ENCODE data around the gene DUSP10. TPM values are rescaled to one million over a fixed set of nuclear protein-coding genes. Genes with fewer than 3 reads are reported as not detected.

DUSP10 gene
- total RNA-seq, 1 experiment from 2014 or later: 1.7 TPM

DNA sequence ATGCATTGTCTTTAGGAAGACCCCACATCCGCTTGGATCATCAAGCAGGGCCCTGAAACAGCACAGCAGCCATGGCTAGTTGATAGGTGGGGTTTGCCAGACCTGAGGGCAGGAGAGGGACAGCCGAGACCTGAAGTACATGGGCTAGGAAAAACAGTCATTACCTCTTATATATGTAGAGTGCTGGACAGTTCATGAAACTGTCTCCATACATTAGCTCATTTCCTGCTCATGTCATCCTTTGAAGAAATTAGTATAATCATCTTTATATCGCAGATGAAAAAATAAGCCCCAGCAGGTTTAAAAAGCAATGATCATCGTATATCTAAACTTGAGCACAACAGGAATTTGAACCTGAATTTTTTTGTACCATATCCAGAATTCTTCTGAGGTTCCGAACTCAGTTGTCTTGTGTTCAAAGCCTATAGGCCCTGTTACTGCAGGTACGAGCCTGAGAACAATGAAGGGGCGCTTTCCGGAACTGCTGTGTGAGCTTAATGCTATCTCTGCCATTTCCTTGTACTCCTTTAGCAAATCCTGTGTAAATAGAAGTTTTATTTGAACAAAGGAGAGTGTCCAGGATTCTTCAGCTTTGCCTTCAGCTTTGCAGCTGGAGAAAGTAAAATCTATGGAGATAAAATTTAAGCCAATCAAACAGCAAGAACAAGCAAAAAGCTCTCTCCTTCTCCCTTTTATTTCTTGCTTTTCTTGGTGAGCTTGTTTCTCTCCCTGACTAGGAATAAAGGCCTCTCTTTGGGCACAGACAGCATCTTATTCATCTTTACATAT lies 32.4 kb upstream of the DUSP10 start:
- H3K36me3 ChIP-seq (ENCODE audit: control insufficient read depth in 1 of 2, insufficient read depth in 2 of 2, low read length in 2 of 2): no peaks in the 10 kb centered on the region
- no peaks in the 10 kb centered on the region for H4K20me1 ChIP-seq (ENCODE audit: insufficient read depth)
- no peak overlapping the region for H3K4me3 ChIP-seq (replicated peaks in 1 of 2; ENCODE audit: low read depth in 1 of 2, low read length in 2 of 2)
- no peaks in the 10 kb centered on the region for H3K27me3 ChIP-seq (ENCODE audit: insufficient read depth, low read length)
- RAD21 ChIA-PET (ENCODE audit: low non-redundant PET in 1 of 2, low total read pairs in 2 of 2, uncharacterized antibody in 2 of 2, unreplicated experiment in 2 of 2): no interaction called here
- no peaks in the 10 kb centered on the region for H3K4me1 ChIP-seq (ENCODE audit: control insufficient read depth in 1 of 2, insufficient read depth in 2 of 2, low read length in 2 of 2)
- BruUV-seq (replicated peaks): no TSS peak
- no peak overlapping the region for H3K9ac ChIP-seq (ENCODE audit: low read length)
- POLR2A ChIA-PET: no interaction called here
- no peak overlapping the region for H3K27ac ChIP-seq (ENCODE audit: low read depth, low read length)
- H3K9me3 ChIP-seq (ENCODE audit: control insufficient read depth in 1 of 2, insufficient read depth in 1 of 2, low read depth in 1 of 2, low read length in 2 of 2): no peaks in the 10 kb centered on the region
- CTCF ChIA-PET: no interaction called here
- no peak overlapping the region for H3K4me2 ChIP-seq (ENCODE audit: low read length)
- no peak for TF ChIP-seq ELF1 (IDR thresholded peaks at IDR 0.05; ENCODE audit: borderline replicate concordance, low read depth)
- TF ChIP-seq CEBPB (IDR thresholded peaks at IDR 0.05; ENCODE audit: low read depth): no peak
- no peak for TF ChIP-seq ZFX (IDR thresholded peaks at IDR 0.05)
- no peak for TF ChIP-seq CBX3 (IDR thresholded peaks at IDR 0.05; ENCODE audit: low read depth)
- TF ChIP-seq, protein P1, sequence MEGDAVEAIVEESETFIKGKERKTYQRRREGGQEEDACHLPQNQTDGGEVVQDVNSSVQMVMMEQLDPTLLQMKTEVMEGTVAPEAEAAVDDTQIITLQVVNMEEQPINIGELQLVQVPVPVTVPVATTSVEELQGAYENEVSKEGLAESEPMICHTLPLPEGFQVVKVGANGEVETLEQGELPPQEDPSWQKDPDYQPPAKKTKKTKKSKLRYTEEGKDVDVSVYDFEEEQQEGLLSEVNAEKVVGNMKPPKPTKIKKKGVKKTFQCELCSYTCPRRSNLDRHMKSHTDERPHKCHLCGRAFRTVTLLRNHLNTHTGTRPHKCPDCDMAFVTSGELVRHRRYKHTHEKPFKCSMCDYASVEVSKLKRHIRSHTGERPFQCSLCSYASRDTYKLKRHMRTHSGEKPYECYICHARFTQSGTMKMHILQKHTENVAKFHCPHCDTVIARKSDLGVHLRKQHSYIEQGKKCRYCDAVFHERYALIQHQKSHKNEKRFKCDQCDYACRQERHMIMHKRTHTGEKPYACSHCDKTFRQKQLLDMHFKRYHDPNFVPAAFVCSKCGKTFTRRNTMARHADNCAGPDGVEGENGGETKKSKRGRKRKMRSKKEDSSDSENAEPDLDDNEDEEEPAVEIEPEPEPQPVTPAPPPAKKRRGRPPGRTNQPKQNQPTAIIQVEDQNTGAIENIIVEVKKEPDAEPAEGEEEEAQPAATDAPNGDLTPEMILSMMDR (IDR thresholded peaks at IDR 0.05 in 2 of 3, conservative IDR thresholded peaks at IDR 0.05 in 1 of 3; ENCODE audit: borderline replicate concordance in 1 of 3, insufficient read depth in 1 of 3, low read depth in 2 of 3, low read length in 2 of 3): no peak
- TF ChIP-seq YY1 (IDR thresholded peaks at IDR 0.05; ENCODE audit: extremely low read depth, insufficient replicate concordance, low read depth, low read length): no peak
- no peak for DNase-seq (ENCODE audit: low read depth, low spot score)
- no peaks in the 10 kb centered on the region for H3K79me2 ChIP-seq (ENCODE audit: insufficient read depth, low read length)
- no peak for ATAC-seq
- intact Hi-C loops (cut with micrococcal nuclease): no loop called here
- no peaks in the 10 kb centered on the region for H3K9me2 ChIP-seq (ENCODE audit: insufficient read depth)
- no peak overlapping the region for H2AFZ ChIP-seq (ENCODE audit: low read depth, low read length, poor library complexity, severe bottlenecking)

- Histone ChIP-seq H3K36me3 (ENCODE audit: control insufficient read depth in 1 of 2, insufficient read depth in 2 of 2, low read length in 2 of 2) (no peaks in the 10 kb centered on the region), H3K4me2 (ENCODE audit: low read length) (no peak overlapping the region), H3K27me3 (ENCODE audit: insufficient read depth, low read length) (no peaks in the 10 kb centered on the region), H4K20me1 (ENCODE audit: insufficient read depth) (no peaks in the 10 kb centered on the region), H3K79me2 (ENCODE audit: insufficient read depth, low read length) (no peaks in the 10 kb centered on the region), H3K9ac (ENCODE audit: low read length) (no peak overlapping the region), H3K4me1 (ENCODE audit: control insufficient read depth in 1 of 2, insufficient read depth in 2 of 2, low read length in 2 of 2) (no peaks in the 10 kb centered on the region), H3K9me3 (ENCODE audit: control insufficient read depth in 1 of 2, insufficient read depth in 1 of 2, low read depth in 1 of 2, low read length in 2 of 2) (no peaks in the 10 kb centered on the region), H3K9me2 (ENCODE audit: insufficient read depth) (no peaks in the 10 kb centered on the region), H2AFZ (ENCODE audit: low read depth, low read length, poor library complexity, severe bottlenecking) (no peak overlapping the region), H3K27ac (ENCODE audit: low read depth, low read length) (no peak overlapping the region), H3K4me3 (replicated peaks in 1 of 2; ENCODE audit: low read depth in 1 of 2, low read length in 2 of 2) (no peak overlapping the region)
- POLR2A ChIA-PET: no interaction called here
- CTCF ChIA-PET: no interaction called here
- RAD21 ChIA-PET (ENCODE audit: low non-redundant PET in 1 of 2, low total read pairs in 2 of 2, uncharacterized antibody in 2 of 2, unreplicated experiment in 2 of 2): no interaction called here
- no TSS peak for BruUV-seq (replicated peaks)
- intact Hi-C loops (cut with micrococcal nuclease): no loop called here
- DNase-seq (ENCODE audit: low read depth, low spot score): no peak
- ATAC-seq: no peak
- TF ChIP-seq EGR1 (IDR thresholded peaks at IDR 0.05; ENCODE audit: low read depth) (no peak), SP1 (IDR thresholded peaks at IDR 0.05; ENCODE audit: low read depth) (no peak), TCF7L2 (IDR thresholded peaks at IDR 0.05; ENCODE audit: borderline replicate concordance, extremely low read depth, insufficient read depth, insufficient read length) (no peak), JUND (IDR thresholded peaks at IDR 0.05) (no peak), YY1 (IDR thresholded peaks at IDR 0.05; ENCODE audit: extremely low read depth, insufficient replicate concordance, low read depth, low read length) (no peak), ZBTB33 (IDR thresholded peaks at IDR 0.05; ENCODE audit: extremely low read depth, insufficient replicate concordance, low read length) (no peak), SRF (IDR thresholded peaks at IDR 0.05; ENCODE audit: low read depth) (no peak)
- TF ChIP-seq, protein P2, sequence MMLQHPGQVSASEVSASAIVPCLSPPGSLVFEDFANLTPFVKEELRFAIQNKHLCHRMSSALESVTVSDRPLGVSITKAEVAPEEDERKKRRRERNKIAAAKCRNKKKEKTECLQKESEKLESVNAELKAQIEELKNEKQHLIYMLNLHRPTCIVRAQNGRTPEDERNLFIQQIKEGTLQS (IDR thresholded peaks at IDR 0.05): no peak
These were observed 31.5 kb upstream of the DUSP10 start for GRCh38 chr1:221773383-221773782.

Data from HCT116 (cell line).